ENCODE measurements around the gene TANGO2.

The TANGO2 gene

GRCh38 chr22:20109411-20110358, 88.8 kb downstream of the TANGO2 start:
- DNase-seq = no peak

GRCh38 chr22:20110359-20110985, 89.6 kb downstream of the TANGO2 start:
- no peak for DNase-seq

- peak; percentile 36 for DNase-seq
Observed at GRCh38 chr22:20111045-20111688, 90.3 kb downstream of the TANGO2 start.

- DNase-seq = no peak
Observed at GRCh38 chr22:20111689-20112622, 91.0 kb downstream of the TANGO2 start.

GRCh38 chr22:20112623-20113511, 92.0 kb downstream of the TANGO2 start:
- DNase-seq = no peak

GRCh38 chr22:20113551-20114310, 92.8 kb downstream of the TANGO2 start:
- DNase-seq = no peak

- no peak for DNase-seq
Observed at GRCh38 chr22:20114506-20115475, 93.9 kb downstream of the TANGO2 start.

GRCh38 chr22:20115691-20116375, 94.9 kb downstream of the TANGO2 start, which contains the start of gene RANBP1:
RANBP1 (plus strand) TSS chr22:20116104; CDS start chr22:20116185, 81 bp downstream.
- DNase-seq = no peak

- no peak for DNase-seq
Observed at GRCh38 chr22:20116376-20116950, 95.6 kb downstream of the TANGO2 start.

Data from fibroblast of skin of back (primary cell).